IMR-90 (cell line): ENCODE data around the gene FARS2. TPM values are rescaled to one million over a fixed set of nuclear protein-coding genes. Genes with fewer than 3 reads are reported as not detected.

ENCODE experiments used
- ATAC-seq: fragments of 200-7000 bp; cut with Tn5 transposase; 2 replicates; pipeline ENCODE4 v1.9.1; 2020; ENCODE audit warnings: low read depth, mild to moderate bottlenecking, moderate library complexity
- BruUV-seq: library from RNA; stranded (reverse); fragments of 400-500 nt; replicated peaks from 2 replicates; lab custom pipeline; 2021; lab: Mats Ljungman, UMichigan
- CTCF ChIA-PET: fragments of 300-600 bp; formaldehyde crosslinking; extraction: SDS; loops from one replicate; lab custom pipeline; 2021; ENCODE audit warnings: antibody characterized with exemption; lab: Yijun Ruan, JAX
- POLR2A ChIA-PET: fragments of 300-600 bp; sonication (Branson Sonifier 250); formaldehyde crosslinking; loops from one replicate; lab custom pipeline; 2022; ENCODE audit warnings: antibody characterized with exemption; ENCODE audit not compliant: unreplicated experiment; lab: Charles Lee
- DNase-seq: peaks from one replicate; pipeline ENCODE4 v3.0.0; 2013
- H2AFZ ChIP-seq: replicated peaks from 2 replicates; pipeline ENCODE3; 2013; ENCODE audit warnings: low read length, mild to moderate bottlenecking; ENCODE audit not compliant: poor library complexity
- H2AK5ac ChIP-seq: 2 replicates; pipeline ENCODE4 v1.6.1; 2013; ENCODE audit warnings: low read depth, low read length, inconsistent platforms
- H2AK9ac ChIP-seq: replicated peaks from 2 replicates; pipeline ENCODE3; 2013; ENCODE audit warnings: mild to moderate bottlenecking, low read depth, low read length, moderate library complexity; ENCODE audit not compliant: poor library complexity
- H2BK120ac ChIP-seq: 2 replicates; pipeline ENCODE4 v1.6.1; 2013; ENCODE audit warnings: low read depth, low read length, inconsistent platforms
- H2BK15ac ChIP-seq: 3 replicates; pipeline ENCODE4 v1.6.1; 2013; ENCODE audit warnings: low read depth, low read length, inconsistent platforms
- H2BK20ac ChIP-seq: 2 replicates; pipeline ENCODE4 v1.6.1; 2013; ENCODE audit warnings: low read depth, mild to moderate bottlenecking, inconsistent platforms, low read length, moderate library complexity
- H2BK5ac ChIP-seq: 2 replicates; pipeline ENCODE4 v1.6.1; 2013; ENCODE audit warnings: mild to moderate bottlenecking, low read depth, low read length, inconsistent platforms; ENCODE audit not compliant: poor library complexity, severe bottlenecking
- H3K14ac ChIP-seq: replicated peaks from 2 replicates; pipeline ENCODE4 v1.6.1; 2013; ENCODE audit warnings: low read depth, low read length, inconsistent platforms
- H3K18ac ChIP-seq: 2 replicates; pipeline ENCODE4 v1.6.1; 2013; ENCODE audit warnings: low read depth, low read length, control low read depth
- H3K23ac ChIP-seq: 2 replicates; pipeline ENCODE4 v1.6.1; 2013; ENCODE audit warnings: low read depth, low read length, inconsistent platforms
- H3K27ac ChIP-seq: 2 replicates; pipeline ENCODE4 v1.5.1; 2013; ENCODE audit warnings: mild to moderate bottlenecking, control low read depth, low read length; ENCODE audit not compliant: insufficient read depth
- H3K27me3 ChIP-seq: 2 replicates; pipeline ENCODE4 v1.6.1; 2013; ENCODE audit warnings: low read length; ENCODE audit not compliant: control insufficient read depth, insufficient read depth
- H3K36me3 ChIP-seq: 2 replicates; pipeline ENCODE4 v1.6.1; 2013; ENCODE audit warnings: low read length, mixed read lengths; ENCODE audit not compliant: control insufficient read depth, insufficient read depth
- H3K4ac ChIP-seq: 2 replicates; pipeline ENCODE4 v1.6.1; 2013; ENCODE audit warnings: low read depth, low read length, inconsistent platforms
- H3K4me1 ChIP-seq: 2 replicates; pipeline ENCODE4 v1.6.1; 2013; ENCODE audit warnings: low read length, mixed read lengths; ENCODE audit not compliant: control insufficient read depth, insufficient read depth
- H3K4me2 ChIP-seq: 2 replicates; pipeline ENCODE4 v1.6.1; 2013; ENCODE audit warnings: low read depth, mild to moderate bottlenecking, control low read depth, low read length, moderate library complexity
- H3K4me3 ChIP-seq: 2 replicates; pipeline ENCODE4 v1.5.1; 2013; ENCODE audit warnings: low read depth, mild to moderate bottlenecking, control low read depth, low read length, moderate library complexity; ENCODE audit not compliant: insufficient read depth
- H3K56ac ChIP-seq: 2 replicates; pipeline ENCODE4 v1.6.1; 2013; ENCODE audit warnings: low read length, inconsistent platforms; ENCODE audit not compliant: insufficient read depth; ENCODE audit errors: extremely low read depth
- H3K79me1 ChIP-seq, 2 experiments: 2 replicates each; pipeline ENCODE4 v1.6.1; 2013; ENCODE audit warnings: low read length in 2 of 2, inconsistent platforms in 1 of 2, low read depth in 1 of 2
- H3K9ac ChIP-seq: 2 replicates; pipeline ENCODE4 v1.6.1; 2013; ENCODE audit warnings: low read depth, low read length, control low read depth
- H3K9me1 ChIP-seq: 2 replicates; pipeline ENCODE4 v1.6.1; 2013; ENCODE audit warnings: low read length, inconsistent platforms; ENCODE audit not compliant: insufficient read depth
- H3K9me3 ChIP-seq: 2 replicates; pipeline ENCODE4 v1.6.1; 2013; ENCODE audit warnings: low read length; ENCODE audit not compliant: control insufficient read depth, insufficient read depth
- H4K20me1 ChIP-seq: 2 replicates; pipeline ENCODE4 v1.6.1; 2013; ENCODE audit warnings: low read length, inconsistent platforms; ENCODE audit not compliant: insufficient read depth
- H4K5ac ChIP-seq: 2 replicates; pipeline ENCODE4 v1.6.1; 2013; ENCODE audit warnings: mild to moderate bottlenecking, low read depth, low read length, control low read depth
- H4K8ac ChIP-seq, 2 experiments: 2 replicates each; pipeline ENCODE4 v1.6.1; 2013; ENCODE audit warnings: low read depth in 2 of 2, low read length in 2 of 2, control low read depth in 1 of 2, inconsistent platforms in 1 of 2
- H4K91ac ChIP-seq: 2 replicates; pipeline ENCODE4 v1.6.1; 2013; ENCODE audit warnings: low read depth, low read length, inconsistent platforms; ENCODE audit not compliant: insufficient read depth
- CEBPB ChIP-seq: IDR thresholded peaks from 2 replicates; pipeline ENCODE4 v1.6.1; 2012; ENCODE audit warnings: low read depth, low read length, improper control_type of control experiment
- CHD1 ChIP-seq: IDR thresholded peaks from 2 replicates; pipeline ENCODE4 v1.6.1; 2012; ENCODE audit warnings: low read depth, low read length, improper control_type of control experiment
- ELK1 ChIP-seq: fragments of 150-350 bp; IDR thresholded peaks from 2 replicates; pipeline ENCODE4 v1.6.1; 2016; ENCODE audit warnings: low read depth, mild to moderate bottlenecking, low read length, moderate library complexity, borderline replicate concordance
- FOS ChIP-seq: fragments of 150-350 bp; IDR thresholded peaks from 2 replicates; pipeline ENCODE4 v1.6.1; 2016; ENCODE audit warnings: low read depth, low read length
- RFX5 ChIP-seq: IDR thresholded peaks from 2 replicates; pipeline ENCODE4 v1.8.0; 2012; ENCODE audit warnings: low read depth, mild to moderate bottlenecking, low read length, moderate library complexity
- USF2 ChIP-seq: fragments of 150-350 bp; IDR thresholded peaks from 2 replicates; pipeline ENCODE4 v1.6.1; 2017; ENCODE audit warnings: mild to moderate bottlenecking, antibody characterized with exemption, low read length, low read depth
- WGBS, 2 experiments: methylation state at CpG; one replicate each; pipeline versions ENCODE4 v1.1.5 to v1.1.7; 2013; ENCODE audit warnings: missing lambda C conversion rate in 2 of 2; ENCODE audit not compliant: insufficient read length in 1 of 2; ENCODE audit errors: extremely low coverage in 2 of 2; 5-methylcytosine and 5-hydroxymethylcytosine counted together
- dilution Hi-C: fragments of 300-500 bp; cut with HindIII; formaldehyde crosslinking; loops from one replicate; pipeline ENCODE4 v1.14.3; 2018; ENCODE audit warnings: low sequenced_read_pairs; ENCODE audit not compliant: unreplicated experiment
- in situ Hi-C: fragments of 300-500 bp; cut with MboI; formaldehyde crosslinking; loops from 3 replicates; pipeline ENCODE4 v1.14.3; 2019; ENCODE audit warnings: low sequenced_read_pairs, inconsistent platforms, mixed read lengths
- intact Hi-C: fragments of 100-400 bp; cut with micrococcal nuclease; formaldehyde crosslinking; loops from 2 replicates; pipeline ENCODE4 v1.10.0; 2022
- polyA plus RNA-seq, 3 experiments: library from polyadenylated mRNA; depleted of rRNA; stranded (reverse); fragments of >200 nt; gene quantifications; 2 replicates each; pipeline ENCODE4 v1.2.3, GENCODE V29; 2012; ENCODE audit warnings: low replicate concordance in 1 of 3
- total RNA-seq: library from RNA; depleted of rRNA; stranded (reverse); fragments of >200 nt; gene quantifications from 2 replicates; pipeline ENCODE4 v1.2.3, GENCODE V29; 2012

Gene FARS2
- total and polyA plus RNA-seq, 2 of the 4 experiments (the other 2 are of a cell fraction), result 12.1 to 28.9 TPM

- H2BK5ac ChIP-seq, result no peak overlapping the region
- no peak overlapping the region for H3K4ac ChIP-seq
- no peak overlapping the region for H3K9ac ChIP-seq
- no peaks in the 10 kb centered on the region for H3K79me1 ChIP-seq
- no peak overlapping the region for H2BK15ac ChIP-seq
- DNase-seq (no peak), ATAC-seq (no peak)
- H3K9me1 ChIP-seq, result peaks cover 4% of the 10 kb centered on the region
- H3K27me3 ChIP-seq, result no peaks in the 10 kb centered on the region
- H4K5ac ChIP-seq, result no peak overlapping the region
- H3K36me3 ChIP-seq, result no peaks in the 10 kb centered on the region
- dilution Hi-C loops, result no loop called here
- intact Hi-C loops, result no loop called here
- no peak overlapping the region for H2AK5ac ChIP-seq
- no peak overlapping the region for H3K27ac ChIP-seq
- H2BK120ac ChIP-seq, result no peak overlapping the region
- BruUV-seq, result no TSS peak
- no peaks in the 10 kb centered on the region for H4K20me1 ChIP-seq
- no peak overlapping the region for H3K56ac ChIP-seq
- H4K8ac ChIP-seq, result no peak overlapping the region
- no peak overlapping the region for H3K14ac ChIP-seq
- POLR2A ChIA-PET, result no interaction called here
- H2AK9ac ChIP-seq, result no peak overlapping the region
- H3K9me3 ChIP-seq, result no peaks in the 10 kb centered on the region
- in situ Hi-C loops, result no loop called here
- no CpG with 5 or more reads among the region's 5 CpGs for WGBS, 2 experiments
- no peak overlapping the region for H3K4me2 ChIP-seq
- H3K23ac ChIP-seq, result no peak overlapping the region
- H3K4me1 ChIP-seq, result peaks cover 13% of the 10 kb centered on the region
- CTCF ChIA-PET, result interaction anchor here (0.5 kb wide), 1 partner anchor 28 kb away, joined by 3 read pairs; no protein-coding TSS in a partner anchor
- TF ChIP-seq USF2 (no peak), ELK1 (no peak), CEBPB (no peak), RFX5 (no peak), CHD1 (no peak), FOS (no peak)
- H4K91ac ChIP-seq, result no peak overlapping the region
- no peak overlapping the region for H3K18ac ChIP-seq
- no peak overlapping the region for H2AFZ ChIP-seq
- no peak overlapping the region for H2BK20ac ChIP-seq
- H3K4me3 ChIP-seq, result no peak overlapping the region
These were observed 406.4 kb downstream of the FARS2 start for GRCh38 chr6:5667737-5668136.
